ENCODE measurements around the gene HELB. TPM values are rescaled to one million over a fixed set of nuclear protein-coding genes. Genes with fewer than 3 reads are reported as not detected.

HELB gene
- total and polyA plus RNA-seq, 2 donors (not counting 3 experiments of a cell fraction or from before 2014, with no cell fraction given): 0.75 to 4.0 TPM

DNA sequence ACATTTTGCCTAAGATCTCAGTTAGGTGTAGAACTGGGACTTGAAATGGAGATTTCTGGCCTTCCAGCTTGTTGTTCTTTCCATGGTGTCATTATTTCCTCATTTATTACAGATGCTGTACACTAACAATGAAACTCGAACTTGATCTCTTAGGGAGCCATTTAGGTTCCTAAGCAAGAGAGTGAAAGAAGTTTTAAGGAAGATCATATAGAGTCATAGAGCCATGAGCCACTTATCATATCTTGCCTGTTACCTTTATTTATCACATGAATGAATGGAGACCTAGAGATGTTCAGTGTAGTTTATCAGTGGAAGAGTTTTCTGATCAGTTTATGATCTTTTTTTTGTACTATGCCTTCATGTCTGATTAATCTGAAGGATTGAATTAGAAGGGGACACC, 9.9 kb downstream of the HELB start:
- no peaks in the 10 kb centered on the region for H4K20me1 ChIP-seq (replicated peaks; ENCODE audit: control insufficient read depth, extremely low read depth, insufficient read depth, low read length)
- DNase-seq (ENCODE audit: low read depth, low spot score) (no peak), FAIRE-seq (no peak)
- H2AFZ ChIP-seq (ENCODE audit: low read depth, low read length): no peak overlapping the region
- no peaks in the 10 kb centered on the region for H3K9me1 ChIP-seq (replicated peaks; ENCODE audit: control insufficient read depth, extremely low read depth, insufficient read depth, low read length)
- H3K4me3 ChIP-seq (replicated peaks in 1 of 3; ENCODE audit: insufficient read depth in 1 of 3, low read depth in 1 of 3, low read length in 3 of 3): no peak overlapping the region
- H3K9me3 ChIP-seq (replicated peaks; ENCODE audit: control insufficient read depth, insufficient read depth, low read length): no peaks in the 10 kb centered on the region
- no peaks in the 10 kb centered on the region for H3K4me1 ChIP-seq (ENCODE audit: control insufficient read depth, extremely low read depth, insufficient read depth, low read length)
- no peaks in the 10 kb centered on the region for H3K79me2 ChIP-seq (ENCODE audit: control insufficient read depth, insufficient read depth, low read length)
- BruUV-seq (replicated peaks): no TSS peak
- H3K4me2 ChIP-seq (ENCODE audit: insufficient read depth, low read length): no peak overlapping the region
- intact Hi-C loops (cut with micrococcal nuclease) (no loop called here), dilution Hi-C loops (cut with MboI; ENCODE audit: extremely low pct_ligation_motif_present, low sequenced_read_pairs) (no loop called here)
- no peaks in the 10 kb centered on the region for H3K27me3 ChIP-seq (ENCODE audit: control insufficient read depth in 2 of 2, insufficient read depth in 2 of 2, low read length in 2 of 2)
- TF ChIP-seq POLR2AphosphoS5 (IDR thresholded peaks at IDR 0.05; ENCODE audit: insufficient read depth, low read depth, low read length) (no peak), GATA2 (IDR thresholded peaks at IDR 0.05; ENCODE audit: insufficient read depth, insufficient read length, low read depth, low read length) (no peak), FOS (IDR thresholded peaks at IDR 0.05; ENCODE audit: borderline replicate concordance, insufficient read depth, low read length) (no peak), CTCF (IDR thresholded peaks at IDR 0.05; ENCODE audit: extremely low read depth in 1 of 2, insufficient read depth in 1 of 2, low read depth in 1 of 2, low read length in 2 of 2) (no peak), EZH2 (IDR thresholded peaks at IDR 0.05; ENCODE audit: borderline replicate concordance, low read depth, low read length, severe bottlenecking) (no peak), JUN (IDR thresholded peaks at IDR 0.05; ENCODE audit: borderline replicate concordance, insufficient read depth, insufficient read length, low read depth) (no peak), MAX (IDR thresholded peaks at IDR 0.05; ENCODE audit: insufficient read depth, insufficient read length) (no peak), MYC (IDR thresholded peaks at IDR 0.05; ENCODE audit: low read depth, low read length) (no peak), POLR2A (IDR thresholded peaks at IDR 0.05; ENCODE audit: low read depth, low read length) (no peak)
- no peak overlapping the region for H3K9ac ChIP-seq (replicated peaks; ENCODE audit: extremely low read depth, insufficient read depth, low read length)
- peaks cover 0 to 3% of the 10 kb centered on the region in 2 experiments for H3K36me3 ChIP-seq (ENCODE audit: control insufficient read depth in 2 of 2, extremely low read depth in 1 of 2, insufficient read depth in 2 of 2, low read length in 2 of 2)
- CTCF ChIA-PET: no interaction called here
- POLR2A ChIA-PET: no interaction called here
- H3K27ac ChIP-seq (ENCODE audit: insufficient read depth, low read depth, low read length): no peak overlapping the region
